Stimulated activated CD8-positive, alpha-beta memory T cell treated with anti-CD3 and anti-CD28 coated beads, Interleukin-2, amount 100 ng/mL, for 1 hour (primary cell): Measurements from ENCODE around the gene ACOT7.

Experiments
- DNase-seq, 2 donors: peaks; one replicate each; pipeline ENCODE4 v3.0.0-alpha.2; 2020; ENCODE audit warnings: low read depth in 2 of 2

Gene ACOT7

DNA sequence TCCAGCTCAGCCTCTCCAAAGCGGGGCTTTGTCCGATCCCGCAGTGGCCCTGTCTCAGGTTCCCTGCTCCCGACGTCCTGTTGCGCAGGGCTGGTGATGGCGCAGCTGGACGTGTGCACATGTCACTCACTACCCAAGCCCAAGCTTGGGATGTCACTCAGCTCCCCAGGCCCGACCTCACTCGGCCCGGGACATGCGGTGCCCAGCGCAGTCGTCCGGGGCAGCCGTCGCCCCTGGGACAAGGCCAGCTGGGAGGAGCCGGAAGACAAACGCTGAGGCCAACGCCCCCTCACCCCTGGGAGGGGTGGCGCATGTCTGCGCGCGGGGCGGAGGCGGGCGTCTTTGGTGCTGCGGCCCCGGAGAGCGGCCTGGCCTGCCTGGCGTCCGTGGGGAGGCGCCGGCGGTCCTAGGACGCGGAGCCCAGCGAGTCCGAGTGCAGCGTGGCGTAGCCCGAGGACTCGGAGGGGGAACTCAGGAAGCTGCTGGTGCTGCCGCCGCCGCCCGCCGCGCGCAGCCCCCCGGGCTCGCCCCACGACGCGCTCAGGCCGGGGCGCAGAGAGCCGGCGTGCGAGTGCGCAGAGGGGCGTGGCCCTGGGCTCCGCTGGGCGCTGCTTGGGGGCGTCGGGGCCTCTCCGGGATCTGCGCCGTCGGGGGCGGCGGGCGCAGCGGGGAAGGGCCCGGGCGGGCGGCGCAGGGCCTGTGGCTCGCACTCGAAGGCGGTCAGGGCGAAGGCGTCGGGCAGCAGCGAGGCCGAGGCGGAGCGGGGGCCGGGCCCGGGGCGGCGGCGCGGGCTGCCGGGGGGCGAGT, 144.4 kb downstream of the ACOT7 start:
- DNase-seq, result no peak

DNA sequence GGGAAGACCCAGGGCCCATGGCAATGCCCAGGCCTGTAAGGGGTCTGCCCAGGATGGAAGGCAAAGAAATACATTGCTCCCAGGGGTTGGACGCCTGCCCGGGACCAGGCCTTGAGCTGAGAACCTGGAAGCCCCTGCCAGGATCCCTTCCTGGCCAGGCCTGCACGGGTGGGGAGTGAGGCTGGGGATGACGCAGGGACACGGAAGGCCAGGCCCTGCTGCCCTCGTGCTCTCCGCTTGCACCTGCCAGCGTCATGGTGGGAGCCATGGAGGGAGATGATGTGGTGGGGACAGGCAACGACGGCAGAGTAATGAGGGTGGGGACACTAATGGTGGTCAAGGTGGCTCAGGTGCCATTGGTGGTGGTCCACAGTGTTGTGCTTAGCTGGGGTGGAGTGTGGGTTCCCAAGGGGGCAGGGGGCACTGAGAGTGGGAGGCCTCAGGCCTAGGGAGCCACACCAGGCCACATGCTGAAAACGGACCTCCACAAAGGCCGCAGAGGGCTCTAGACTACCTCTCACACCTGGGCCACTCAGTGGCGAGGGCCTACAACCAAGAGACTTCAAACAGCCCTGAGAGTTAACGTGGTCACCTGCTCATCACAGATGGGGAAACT, 145.3 kb downstream of the ACOT7 start:
- DNase-seq, result no peak

DNA sequence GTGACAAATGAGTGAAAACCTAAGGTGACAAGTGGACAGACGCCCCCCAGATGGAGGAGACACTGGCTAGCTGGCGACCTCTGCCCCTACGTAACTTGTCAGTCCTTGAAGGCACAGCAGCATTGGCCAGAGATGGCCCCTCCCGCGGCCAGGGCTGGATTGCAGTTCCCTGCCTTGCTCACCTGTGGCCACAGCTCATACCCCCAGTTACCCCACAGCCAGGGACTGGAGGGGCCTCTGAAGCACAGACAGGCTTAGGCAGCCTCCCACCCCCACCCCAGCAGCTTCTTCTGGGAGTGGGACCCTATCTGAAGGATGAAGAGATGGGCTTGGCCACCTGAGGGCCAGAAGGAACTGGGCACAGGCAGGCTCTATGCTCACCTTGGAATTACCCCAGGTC, 145.9 kb downstream of the ACOT7 start:
- no peak for DNase-seq

DNA sequence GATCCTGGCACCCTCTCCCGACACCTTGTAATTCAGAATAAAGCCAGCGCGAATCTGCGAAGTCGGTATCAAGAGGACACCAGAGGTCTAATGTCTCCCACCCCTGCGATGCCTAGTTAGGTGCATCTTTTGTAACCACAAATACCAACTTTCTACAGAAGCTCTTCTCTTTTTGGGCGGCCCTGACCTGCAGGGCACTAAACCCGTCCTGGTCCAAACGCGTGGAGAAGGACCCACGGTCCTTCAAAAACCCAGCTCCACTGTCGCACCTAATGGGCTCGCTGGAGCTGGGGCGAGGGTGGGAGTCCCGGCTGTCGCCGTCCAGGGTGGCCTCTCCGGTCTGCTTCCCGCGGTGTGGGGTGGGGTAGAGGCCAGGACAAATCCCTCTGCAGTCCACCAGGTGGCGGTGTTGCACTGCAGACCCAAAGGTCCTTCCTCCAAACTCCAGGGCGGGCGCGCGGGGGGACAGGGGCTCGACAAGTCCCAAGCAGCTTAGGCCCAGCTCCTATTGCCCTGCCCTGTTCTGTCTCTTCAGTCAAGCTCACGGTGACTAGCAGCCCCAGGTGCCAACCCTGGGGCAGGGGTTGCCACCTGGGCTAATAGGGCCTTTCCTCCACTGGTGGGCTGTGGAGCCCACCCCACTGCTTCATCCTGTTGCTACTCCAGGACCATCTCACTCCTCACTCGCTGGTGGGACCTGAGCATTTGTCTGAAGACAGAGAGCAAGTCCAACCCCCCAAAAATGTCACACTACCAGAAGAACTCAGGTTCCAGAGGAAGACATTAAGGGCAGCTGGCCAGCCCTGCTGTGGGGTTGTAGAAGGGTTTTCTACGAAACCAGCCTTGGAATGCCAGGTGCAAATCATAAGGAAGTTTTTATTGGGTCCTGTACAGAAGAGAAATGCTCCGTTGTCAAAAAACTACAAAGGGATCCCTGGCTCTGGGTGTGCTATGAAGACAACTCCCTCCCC, 146.8 kb downstream of the ACOT7 start:
- peak; percentile 57 to 69 for DNase-seq

DNA sequence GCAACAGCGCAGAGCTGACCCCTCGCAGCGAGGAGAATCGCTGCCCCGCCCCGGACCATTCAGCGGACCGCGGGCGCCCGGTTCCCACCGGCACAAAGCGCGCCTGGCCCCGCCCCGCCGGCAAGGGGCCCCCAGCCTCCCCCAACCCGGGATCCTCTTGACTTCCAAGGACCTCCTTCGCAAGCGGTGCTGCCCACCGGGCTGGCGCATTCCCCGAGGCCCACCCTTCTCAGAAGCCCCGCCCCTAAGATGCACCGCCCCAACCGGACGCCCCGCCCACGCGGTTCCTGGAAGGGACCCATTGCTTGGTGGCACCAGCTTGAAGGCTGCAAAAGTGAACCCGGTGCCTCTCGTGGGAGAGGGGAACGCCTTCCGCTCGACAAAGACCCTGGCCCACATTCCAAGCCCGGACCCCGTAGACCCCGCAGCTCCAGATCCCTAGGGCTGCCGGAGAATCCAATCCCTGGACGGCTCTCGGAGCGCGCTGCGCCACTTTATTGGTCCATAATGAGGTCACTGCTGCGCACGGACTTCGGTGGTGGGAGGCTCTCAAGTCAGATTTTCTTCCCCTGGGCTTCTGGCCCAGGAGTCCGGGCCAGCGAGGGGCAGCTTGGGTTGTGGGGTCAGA, 147.6 kb downstream of the ACOT7 start:
- DNase-seq, result peak in 1 of 2 donors; percentile 10

DNA sequence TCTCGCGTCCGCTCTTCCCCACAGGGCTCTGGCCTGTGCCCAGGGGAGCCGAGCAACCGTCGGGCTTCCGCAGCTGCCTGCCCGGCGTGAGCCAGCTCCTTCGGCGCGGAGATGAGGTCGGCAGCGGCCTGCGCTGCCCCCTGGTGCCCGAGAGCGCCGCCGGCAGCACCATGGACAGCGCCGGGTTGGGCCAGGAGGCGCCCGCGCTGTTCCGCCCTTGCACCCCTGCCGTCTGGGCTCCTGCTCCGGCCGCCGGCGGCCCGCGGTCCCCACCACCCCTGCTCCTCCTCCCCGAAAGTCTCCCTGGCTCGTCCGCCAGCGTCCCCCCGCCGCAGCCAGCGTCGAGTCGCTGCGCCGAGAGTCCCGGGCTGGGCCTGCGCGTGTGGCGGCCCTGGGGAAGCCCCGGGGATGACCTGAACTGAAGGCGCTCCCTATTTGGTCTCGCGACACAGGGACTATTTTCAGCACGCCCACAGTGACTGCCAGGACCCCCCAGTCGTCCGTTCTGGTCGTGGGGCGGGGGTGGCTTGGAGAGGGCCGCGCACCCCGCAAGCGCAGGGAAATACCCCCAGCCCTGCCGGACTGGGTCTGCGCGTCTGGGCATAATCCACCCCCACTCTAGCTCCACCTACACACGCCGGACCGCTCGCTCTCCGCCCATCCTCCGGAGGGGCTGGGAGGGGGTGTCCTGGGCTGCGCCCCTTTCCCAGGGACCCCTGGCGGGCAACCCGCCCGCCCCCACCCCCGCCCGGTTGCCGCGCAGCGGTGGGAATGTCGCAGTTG, 148.3 kb downstream of the ACOT7 start:
- peak; percentile 47 to 59 for DNase-seq

DNA sequence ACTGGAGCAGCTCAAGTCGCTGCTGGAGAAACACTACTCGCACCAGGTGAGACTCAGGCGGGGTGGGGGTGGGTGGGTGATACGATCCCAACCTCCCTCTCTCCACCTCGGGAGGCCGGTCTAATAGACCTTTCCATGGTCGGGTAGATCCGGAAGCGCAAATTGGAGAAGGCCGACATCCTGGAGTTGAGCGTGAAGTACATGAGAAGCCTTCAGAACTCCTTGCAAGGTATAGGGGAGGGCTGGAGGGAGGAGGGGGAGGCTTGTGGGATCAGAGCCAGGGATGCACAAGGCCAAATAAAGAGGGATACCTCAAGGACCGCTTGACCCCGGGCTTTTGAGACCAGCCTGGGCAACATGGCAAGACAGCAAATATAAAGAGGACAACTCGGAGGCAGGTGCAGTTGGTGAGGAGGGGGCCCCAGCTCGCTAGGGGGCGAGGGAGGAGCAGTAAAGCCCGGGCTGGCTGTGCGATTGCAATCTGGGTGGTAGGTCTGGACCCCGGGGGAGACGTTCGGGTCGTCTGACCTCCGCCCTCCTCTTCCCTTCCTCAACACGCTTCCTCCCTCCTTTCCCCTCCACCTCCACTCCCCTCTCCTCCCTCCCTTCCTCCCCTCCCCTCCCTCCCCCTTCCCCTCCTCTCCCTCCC, 149.0 kb downstream of the ACOT7 start:
- no peak for DNase-seq

DNA sequence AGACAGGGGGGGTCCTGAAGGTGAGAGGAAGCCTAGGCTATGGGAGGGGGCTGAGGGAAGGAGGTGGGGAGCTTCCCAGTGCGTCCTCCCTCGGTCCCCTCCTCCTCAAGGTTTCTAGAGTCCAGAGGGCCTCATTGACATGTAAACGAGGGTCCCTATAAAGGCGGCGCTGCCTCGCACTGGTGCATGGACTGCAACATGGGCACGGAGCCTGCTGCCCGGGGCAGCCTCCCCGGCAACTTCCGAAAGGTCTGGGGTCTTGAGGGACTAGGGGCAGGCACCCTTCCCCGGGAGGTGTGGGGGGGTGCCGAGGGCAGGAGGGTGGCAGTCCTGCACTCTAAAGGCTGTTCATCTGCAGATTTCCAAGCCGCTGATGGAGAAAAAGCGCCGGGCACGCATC, 149.6 kb downstream of the ACOT7 start, which contains the start of gene HES3:
HES3 (plus strand) TSS at position 187 of the 400 bp plus-strand sequence; CDS start at position 374, 187 bp downstream.
- no peak for DNase-seq

DNA sequence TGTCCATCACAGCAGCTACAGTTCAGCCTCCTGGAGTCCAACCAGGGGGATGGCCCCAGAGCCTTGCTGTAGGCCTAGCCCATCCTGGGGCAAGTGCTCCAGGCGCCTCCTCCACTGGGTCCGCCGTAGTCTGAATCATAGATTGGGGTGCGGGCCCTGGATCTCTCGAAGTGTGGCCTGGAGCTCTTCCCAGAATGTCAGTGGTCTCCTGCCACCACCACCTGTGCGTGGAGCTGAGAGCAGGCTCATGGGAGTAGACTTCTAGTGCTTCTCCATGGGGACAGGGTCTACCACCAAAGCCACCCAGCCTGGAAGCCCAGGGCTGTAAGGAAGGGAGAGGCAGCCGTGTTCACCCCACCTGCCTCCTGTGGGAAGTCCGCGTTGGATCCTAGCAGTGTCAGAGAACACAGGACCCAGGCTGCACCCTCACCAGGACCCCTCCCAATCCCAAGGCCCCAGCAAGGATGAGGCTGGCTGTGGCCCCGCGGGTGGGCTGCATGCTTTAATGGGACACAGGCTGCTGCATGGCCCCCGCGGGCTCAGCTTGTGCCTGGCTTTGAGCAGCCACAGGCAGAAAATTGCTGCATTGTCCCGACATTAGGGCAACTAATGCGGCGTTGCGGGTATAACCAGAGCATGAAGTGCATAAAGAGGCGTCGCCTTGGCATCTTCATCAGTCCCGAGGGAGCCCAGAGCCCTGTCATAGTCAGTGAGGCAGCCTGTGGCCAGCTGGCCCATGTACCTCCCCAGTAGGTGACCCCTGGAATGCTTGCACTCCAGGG, 150.3 kb downstream of the ACOT7 start:
- DNase-seq, result no peak

DNA sequence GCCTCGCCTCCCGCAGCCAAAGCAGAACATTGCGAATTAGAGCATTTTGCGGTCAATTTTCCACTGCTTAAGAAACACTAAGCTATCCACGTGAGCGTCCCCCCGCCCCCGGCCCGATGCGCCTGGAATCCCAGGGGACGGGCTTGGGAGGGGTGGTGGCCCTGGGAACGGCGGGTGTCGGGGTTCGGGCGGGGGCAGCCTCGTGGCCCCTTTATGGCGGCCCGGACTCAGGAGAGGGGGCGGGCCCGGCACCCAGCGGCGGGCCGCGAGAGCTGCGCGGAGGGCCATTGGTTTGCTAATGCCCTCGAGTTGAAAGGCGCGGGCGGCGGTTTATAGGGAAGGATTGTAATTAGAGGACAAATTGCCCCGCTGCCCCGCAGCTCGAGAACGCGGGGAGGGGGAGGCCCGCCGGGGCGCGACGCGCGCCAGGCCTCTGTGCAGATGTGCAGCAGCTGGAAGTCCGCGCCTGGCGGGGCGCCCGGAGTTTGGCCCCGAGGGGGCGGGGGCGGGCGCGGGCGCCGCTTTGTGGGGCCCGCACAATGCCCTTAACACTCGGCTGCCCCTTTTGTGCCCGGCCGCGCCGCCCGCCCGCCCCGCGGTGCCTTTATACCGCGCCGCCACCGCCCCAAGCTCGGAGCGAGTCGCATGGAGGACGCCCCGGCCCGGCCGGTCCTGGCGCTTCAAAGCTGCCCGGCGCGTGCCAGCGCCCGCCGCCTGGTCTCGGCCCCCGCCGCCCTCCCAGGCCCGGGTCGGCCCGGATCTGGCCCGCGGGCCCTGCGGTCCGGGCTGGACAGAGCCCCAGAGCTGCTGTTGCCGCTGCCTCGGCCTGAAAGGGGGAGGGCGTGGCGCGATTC, 151.5 kb downstream of the ACOT7 start:
- no peak for DNase-seq

DNA sequence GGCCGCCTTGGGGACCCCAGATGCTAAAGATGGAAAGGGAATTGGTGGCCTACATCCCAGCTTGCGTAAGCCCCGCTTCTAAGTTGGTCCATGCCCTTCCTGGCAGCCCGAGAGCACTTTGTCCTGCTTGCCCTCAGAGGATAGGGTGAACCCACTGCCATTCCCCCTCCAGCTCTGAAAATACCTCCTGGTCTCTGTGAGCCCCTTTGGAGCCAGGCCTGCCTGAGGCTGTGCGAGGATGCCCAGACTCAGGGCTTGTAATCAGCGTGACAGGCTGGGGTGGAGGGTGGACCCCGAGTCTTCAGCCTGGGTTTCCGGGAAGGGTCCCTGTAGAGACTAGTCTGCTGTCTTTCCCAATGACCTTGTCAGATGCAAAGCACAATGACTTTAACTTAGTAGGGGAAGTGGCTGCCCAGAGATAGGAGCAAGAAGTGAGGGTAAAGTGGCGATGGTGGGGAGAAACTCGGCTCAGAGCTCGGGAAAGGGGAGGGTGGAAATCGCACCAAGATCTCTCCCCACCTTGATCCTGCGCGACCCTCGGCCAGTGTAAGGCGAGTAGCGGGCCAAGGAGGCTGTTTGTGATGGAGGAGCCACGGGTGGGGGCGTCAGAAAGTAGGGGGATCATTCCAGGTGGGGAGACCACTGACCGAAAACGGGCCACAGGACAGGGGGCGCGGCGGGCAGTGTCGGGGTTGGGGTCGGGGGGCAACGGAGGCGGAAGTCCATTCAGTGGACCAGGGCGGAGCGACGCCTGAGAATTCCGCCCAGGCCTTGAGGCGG, 152.3 kb downstream of the ACOT7 start:
- DNase-seq, result no peak

DNA sequence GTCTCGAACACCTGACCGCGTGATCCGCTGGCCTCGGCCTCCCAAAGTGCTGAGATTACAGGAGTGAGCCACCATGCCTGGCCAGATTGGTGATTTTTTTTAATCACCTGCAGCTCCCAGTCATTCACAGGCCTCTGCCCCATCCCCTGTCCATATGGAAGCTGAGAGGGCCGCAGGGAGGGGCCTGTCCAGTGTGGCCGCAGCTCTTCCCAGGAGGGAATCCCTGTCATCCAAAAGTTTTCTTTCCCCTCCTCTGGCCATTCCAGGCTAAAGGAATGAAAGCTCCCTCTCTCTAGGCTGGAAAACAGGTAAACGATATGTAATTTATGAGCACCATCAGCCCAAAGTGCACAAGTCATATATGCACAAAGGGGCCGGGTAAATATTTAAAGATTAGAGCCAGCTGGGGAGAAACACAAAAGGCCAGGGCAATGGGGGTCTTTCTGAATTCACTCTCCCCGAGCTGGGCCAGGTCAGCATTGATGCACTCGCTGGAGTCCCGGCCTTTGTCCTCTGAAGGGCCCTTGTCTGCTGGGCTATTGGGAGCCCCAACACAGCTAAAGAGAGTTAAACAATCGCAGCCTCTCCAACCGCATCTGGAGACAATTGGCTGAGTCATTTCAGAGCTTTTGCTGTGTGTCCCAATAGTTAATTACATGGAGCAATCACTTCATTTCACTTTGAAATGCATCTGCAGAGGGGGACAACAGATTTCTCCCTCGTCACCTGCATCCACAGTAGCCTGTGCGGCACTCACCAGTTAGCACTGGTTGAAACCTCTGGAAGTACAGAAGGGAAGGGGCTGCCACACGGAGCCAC, 153.4 kb downstream of the ACOT7 start:
- no peak for DNase-seq

DNA sequence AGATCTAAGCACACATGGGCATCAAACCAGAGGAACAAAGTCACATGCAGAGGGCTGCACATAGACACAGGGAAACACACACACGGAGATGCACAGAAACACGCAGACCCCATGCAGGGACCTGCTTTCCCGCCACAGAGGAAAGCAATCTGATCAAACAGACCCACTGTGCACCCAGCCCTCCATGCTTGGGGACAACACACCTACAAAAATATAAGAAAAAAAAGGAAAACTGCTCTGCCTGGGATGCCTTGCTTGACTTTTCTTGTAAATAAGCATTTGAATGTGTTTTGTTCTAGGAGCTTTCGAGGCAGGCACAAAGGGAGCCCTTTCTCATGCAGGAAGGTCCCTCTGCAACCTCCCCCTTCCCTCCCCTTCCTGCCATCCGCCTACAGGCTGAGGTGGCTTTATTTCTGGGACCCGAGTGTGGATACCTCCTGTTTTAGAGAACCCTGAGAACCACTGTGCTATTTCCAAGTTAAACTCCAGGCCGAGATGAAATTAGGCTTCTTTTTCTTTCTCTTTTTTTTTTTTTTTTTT, 154.3 kb downstream of the ACOT7 start:
- no peak for DNase-seq

DNA sequence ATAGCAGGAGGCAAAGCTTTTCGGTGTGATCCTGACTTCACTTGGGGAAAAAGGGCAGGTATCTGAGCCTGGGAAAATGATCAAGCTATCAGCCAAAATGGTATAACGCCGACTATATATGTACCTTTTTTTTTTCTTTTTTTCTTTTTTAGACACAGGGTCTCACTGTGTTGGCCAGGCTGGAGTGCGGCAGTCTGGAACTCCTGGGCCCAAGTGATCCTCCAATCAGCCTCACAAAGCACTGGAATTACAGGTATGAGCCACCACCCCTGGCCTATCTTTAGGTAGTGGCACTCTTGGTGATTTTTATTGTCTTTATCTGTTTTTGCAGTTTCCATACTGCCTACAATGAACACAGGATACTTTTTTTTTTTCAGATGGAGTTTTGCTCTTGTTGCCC, 156.5 kb downstream of the ACOT7 start:
- no peak for DNase-seq

DNA sequence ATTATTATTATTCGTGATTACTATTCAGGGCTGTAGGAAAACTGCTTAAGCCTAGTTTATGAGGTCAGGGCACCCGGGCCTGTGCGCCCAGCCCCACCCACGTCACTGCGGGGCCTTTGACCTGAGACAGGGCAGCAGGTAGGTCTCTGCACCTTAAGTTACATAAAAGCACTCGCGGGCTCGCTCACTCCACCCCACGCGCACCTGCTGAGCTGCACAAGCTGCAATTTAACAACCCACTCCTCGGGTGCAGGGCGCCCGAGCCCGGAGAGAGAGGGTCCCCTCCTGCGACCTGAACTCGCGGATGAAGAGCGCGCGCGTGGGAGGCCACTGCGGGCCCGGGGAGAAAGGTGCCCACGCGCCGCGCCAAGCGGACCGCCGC, 158.3 kb downstream of the ACOT7 start:
- no peak for DNase-seq

DNA sequence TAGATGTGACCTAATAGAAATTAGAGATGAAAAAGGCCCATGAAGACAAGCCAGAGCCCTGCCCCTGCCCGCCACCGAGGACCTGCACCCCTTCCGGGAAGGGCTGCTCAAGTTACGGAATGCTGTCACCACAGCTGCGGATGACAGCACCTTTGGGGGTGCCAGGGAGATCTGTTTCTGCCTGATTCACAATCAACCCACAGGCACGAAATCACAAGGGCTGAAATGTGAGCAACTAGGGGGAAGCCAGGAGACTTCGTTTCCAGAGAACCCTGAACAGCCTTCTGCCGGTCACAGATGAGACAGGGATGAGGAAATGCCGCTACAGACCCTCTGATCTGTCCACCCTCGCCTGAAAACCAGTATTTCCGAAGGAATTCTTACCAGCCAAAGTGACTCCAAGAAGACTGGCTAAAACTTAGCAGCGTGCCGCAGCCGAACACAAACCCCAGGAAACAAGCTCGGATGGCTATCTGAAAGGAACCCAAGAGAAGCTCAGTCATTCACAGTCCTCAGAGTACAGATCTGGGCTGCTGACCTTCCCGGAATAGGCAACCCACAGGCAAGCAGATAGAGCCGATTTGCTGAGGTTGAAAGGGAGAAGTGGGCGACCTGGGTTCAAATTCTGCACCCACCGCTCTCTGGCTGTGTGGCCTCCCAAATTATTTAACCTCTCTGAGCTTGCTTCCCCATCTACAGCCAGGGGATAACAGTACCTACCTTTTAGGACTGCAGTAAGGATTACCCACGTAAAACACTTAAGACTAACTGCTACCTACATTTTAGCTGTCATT, 158.9 kb downstream of the ACOT7 start:
- no peak for DNase-seq
